ENCODE data around the gene ERC2.

ERC2 gene

GRCh38 chr3:55827786-55828185 lies 640.5 kb downstream of the ERC2 start:
- H3K4me3 ChIP-seq (ENCODE audit: low read depth, low read length): no peak overlapping the region
- no peak for TF ChIP-seq CTCF (IDR thresholded peaks at IDR 0.05; ENCODE audit: control insufficient read depth, extremely low read depth, insufficient read depth)
- DNase-seq (ENCODE audit: low read depth): no peak

GRCh38 chr3:55826731-55827496 lies 641.4 kb downstream of the ERC2 start:
- no peak overlapping the region for H3K4me3 ChIP-seq (ENCODE audit: low read depth, low read length)
- DNase-seq (ENCODE audit: low read depth): no peak
- TF ChIP-seq CTCF (IDR thresholded peaks at IDR 0.05; ENCODE audit: control insufficient read depth, extremely low read depth, insufficient read depth): no peak

- TF ChIP-seq CTCF (IDR thresholded peaks at IDR 0.05; ENCODE audit: control insufficient read depth, extremely low read depth, insufficient read depth): no peak
- DNase-seq (ENCODE audit: low read depth): no peak
- H3K4me3 ChIP-seq (ENCODE audit: low read depth, low read length): no peak overlapping the region
Observed at GRCh38 chr3:55826097-55826496, 642.2 kb downstream of the ERC2 start.

- no peak for TF ChIP-seq CTCF (IDR thresholded peaks at IDR 0.05; ENCODE audit: control insufficient read depth, extremely low read depth, insufficient read depth)
Observed at GRCh38 chr3:55824406-55824805, 643.9 kb downstream of the ERC2 start.

GRCh38 chr3:55823829-55824228 lies 644.4 kb downstream of the ERC2 start:
- H3K4me3 ChIP-seq (ENCODE audit: low read depth, low read length): no peak overlapping the region
- TF ChIP-seq CTCF (IDR thresholded peaks at IDR 0.05; ENCODE audit: control insufficient read depth, extremely low read depth, insufficient read depth): no peak
- DNase-seq (ENCODE audit: low read depth): no peak

More at GRCh38 chr3:55824406-55824805, 643.9 kb downstream of the ERC2 start:
- H3K4me3 ChIP-seq (ENCODE audit: low read depth, low read length): no peak overlapping the region
- DNase-seq (ENCODE audit: low read depth): no peak

DNA sequence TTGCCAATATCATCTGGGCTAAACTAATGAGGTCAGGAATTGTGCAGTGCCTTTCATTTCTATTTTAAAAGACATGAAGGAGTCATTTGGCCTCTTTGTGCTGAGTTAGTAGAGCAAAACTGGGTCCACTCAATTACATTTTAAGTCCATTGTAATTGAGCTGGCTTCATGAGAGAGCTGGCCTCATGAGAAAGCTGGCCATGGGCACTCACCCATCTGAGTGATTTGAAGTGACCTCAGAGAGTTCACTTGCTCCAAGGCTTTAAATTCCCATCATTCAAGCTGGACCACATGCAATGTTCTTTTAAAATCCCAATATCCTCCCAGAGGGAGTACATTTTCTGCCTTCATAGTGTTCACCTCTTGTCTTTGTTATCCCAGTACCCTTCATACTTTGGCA lies 645.3 kb downstream of the ERC2 start:
- no peak overlapping the region for H3K4me3 ChIP-seq (ENCODE audit: low read depth, low read length)
- no peak for TF ChIP-seq CTCF (IDR thresholded peaks at IDR 0.05; ENCODE audit: control insufficient read depth, extremely low read depth, insufficient read depth)
- no peak for DNase-seq (ENCODE audit: low read depth)

- H3K4me3 ChIP-seq (ENCODE audit: low read depth, low read length): no peak overlapping the region
- TF ChIP-seq CTCF (IDR thresholded peaks at IDR 0.05; ENCODE audit: control insufficient read depth, extremely low read depth, insufficient read depth): no peak
- DNase-seq (ENCODE audit: low read depth): no peak
Observed at GRCh38 chr3:55819005-55819404, 649.3 kb downstream of the ERC2 start.

All from LNCaP clone FGC (cell line).